Testis (tissue), 3 donors: ENCODE data around the gene NLRP5. TPM values are rescaled to one million over a fixed set of nuclear protein-coding genes. Genes with fewer than 3 reads are reported as not detected.
"Not testable (repeated sequence)": the region's sequence is repeated elsewhere in the genome, so short reads cannot be mapped to it uniquely, and the experiment has no call there.

Source experiments
- DNase-seq: peaks from one replicate; pipeline ENCODE4 v3.0.0-alpha.2; 2019
- H3K27ac ChIP-seq, 2 donors: fragments of 200-600 bp; sonication (generic); one replicate each; pipeline ENCODE4 v1.5.1; 2019
- H3K27me3 ChIP-seq: fragments of 200-600 bp; sonication (generic); one replicate; pipeline ENCODE4 v1.5.1; 2019
- H3K36me3 ChIP-seq: fragments of 200-600 bp; sonication (generic); one replicate; pipeline ENCODE4 v1.5.1; 2017; ENCODE audit warnings: low read depth; ENCODE audit errors: missing control alignments
- H3K4me1 ChIP-seq: fragments of 200-600 bp; sonication (generic); one replicate; pipeline ENCODE4 v1.5.1; 2019
- H3K4me3 ChIP-seq, 2 donors: fragments of 200-600 bp; sonication (generic); one replicate each; pipeline ENCODE4 v1.5.1; 2017 to 2019
- H3K9me3 ChIP-seq: fragments of 200-600 bp; sonication (generic); one replicate; pipeline ENCODE4 v1.5.1; 2017
- CTCF ChIP-seq, 3 experiments: fragments of 450-650 bp in 2 of 3; fragments of 200-600 bp in 1 of 3; sonication (generic) in 1 of 3; IDR thresholded peaks; one replicate each; pipeline ENCODE4 v1.5.1; 2016 to 2019; ENCODE audit warnings: antibody characterized with exemption in 3 of 3, mild to moderate bottlenecking in 2 of 3, moderate library complexity in 1 of 3
- POLR2A ChIP-seq: fragments of 450-650 bp; IDR thresholded peaks from one replicate; pipeline ENCODE4 v1.6.1; 2017; ENCODE audit warnings: antibody characterized with exemption, mild to moderate bottlenecking, moderate library complexity
- WGBS, 2 donors: methylation state at CpG; one replicate each; pipeline ENCODE4 v1.1.5; 2018; 5-methylcytosine and 5-hydroxymethylcytosine counted together
- intact Hi-C: fragments of 100-400 bp; cut with DNase I; formaldehyde crosslinking; loops from one replicate; pipeline ENCODE4 v1.15.1; 2023; ENCODE audit warnings: low total_unique reads
- polyA plus RNA-seq: library from polyadenylated mRNA; stranded (reverse); fragments of 350-450 nt; fragmentation: Illumina TruSeq; extraction: RNeasy Lipid Tissue Mini Kit (QIAGEN cat#74804); gene quantifications from one replicate; pipeline ENCODE4 v1.2.3, GENCODE V29; 2014; ENCODE audit warnings: low read depth, low replicate concordance; ENCODE audit not compliant: insufficient read depth
- total RNA-seq, 2 donors: library from RNA; depleted of rRNA; stranded (reverse); fragments of >200 nt; gene quantifications; one replicate each; pipeline ENCODE4 v1.2.3, GENCODE V29; 2016

NLRP5 gene
- total and polyA plus RNA-seq, 3 donors from 2014 or later, result 0.47 to 2.8 (median 1.2) TPM

- TF ChIP-seq POLR2A (no peak), CTCF (IDR thresholded peaks at IDR 0.05) (no peak)
- Histone ChIP-seq H3K4me1 (no peaks in the 10 kb centered on the region), H3K9me3 (no peaks in the 10 kb centered on the region), H3K36me3 (no peaks in the 10 kb centered on the region), H3K4me3 (no peak overlapping the region), H3K27ac (no peak overlapping the region), H3K27me3 (no peaks in the 10 kb centered on the region)
- WGBS, 2 donors, result 22 to 35% methylated on average over 5 of the region's 5 CpGs
- no peak for DNase-seq
- intact Hi-C loops, result no loop called here
Observed at GRCh38 chr19:56015756-56016155, 29.2 kb downstream of the NLRP5 start.

GRCh38 chr19:56019325-56019724, 32.8 kb downstream of the NLRP5 start:
- H3K27ac ChIP-seq, H3K27me3 ChIP-seq, H3K4me1 ChIP-seq, H3K9me3 ChIP-seq, DNase-seq, intact Hi-C loops, H3K36me3 ChIP-seq, H3K4me3 ChIP-seq: not testable (repeated sequence)
- 62 to 73% methylated on average over 2 of the region's 2 CpGs for WGBS, 2 donors

- intact Hi-C loops, H3K27ac ChIP-seq, H3K27me3 ChIP-seq, DNase-seq, H3K4me1 ChIP-seq, H3K36me3 ChIP-seq, H3K4me3 ChIP-seq, H3K9me3 ChIP-seq: not testable (repeated sequence)
- WGBS, 2 donors, result 67 to 80% methylated on average over 6 to 7 of the region's 7 CpGs
Observed at GRCh38 chr19:56020355-56020975, 33.9 kb downstream of the NLRP5 start.

- TF ChIP-seq CTCF (IDR thresholded peaks at IDR 0.05), result no peak
- no peak for TF ChIP-seq POLR2A
- no peaks in the 10 kb centered on the region for H3K27me3 ChIP-seq
- WGBS, 2 donors, result 90 to 93% methylated on average over 14 to 15 of the region's 15 CpGs
- intact Hi-C loops, result no loop called here
- H3K9me3 ChIP-seq, result no peaks in the 10 kb centered on the region
- H3K4me1 ChIP-seq, result no peaks in the 10 kb centered on the region
- DNase-seq, result no peak
- H3K27ac ChIP-seq, result no peak overlapping the region
- no peak overlapping the region for H3K4me3 ChIP-seq
- no peaks in the 10 kb centered on the region for H3K36me3 ChIP-seq
Observed at GRCh38 chr19:56026769-56027168, 40.2 kb downstream of the NLRP5 start.

GRCh38 chr19:56053596-56053995, 67.0 kb downstream of the NLRP5 start:
- no peaks in the 10 kb centered on the region for H3K9me3 ChIP-seq
- H3K4me1 ChIP-seq, result no peaks in the 10 kb centered on the region
- H3K27me3 ChIP-seq, result no peaks in the 10 kb centered on the region
- intact Hi-C loops, result no loop called here
- H3K36me3 ChIP-seq, result no peaks in the 10 kb centered on the region
- TF ChIP-seq CTCF (IDR thresholded peaks at IDR 0.05), result no peak
- TF ChIP-seq POLR2A, result no peak
- H3K4me3 ChIP-seq, result no peak overlapping the region
- 84 to 85% methylated on average over 14 to 18 of the region's 18 CpGs for WGBS, 2 donors
- H3K27ac ChIP-seq, result no peak overlapping the region
- no peak for DNase-seq
